AG10803 (cell line): ENCODE measurements around the gene CECR2.
"Not testable (repeated sequence)": the region's sequence is repeated elsewhere in the genome, so short reads cannot be mapped to it uniquely, and the experiment has no call there.

Experiments used
- DNase-seq: peaks from one replicate; pipeline ENCODE4 v3.0.0; 2010; ENCODE audit warnings: low read depth
- H3K4me3 ChIP-seq: 2 replicates; pipeline ENCODE4 v1.5.1; 2011; ENCODE audit warnings: mild to moderate bottlenecking, low read length, control low read depth
- TF ChIP-seq, protein P1 (sequence below): conservative IDR thresholded peaks from 2 replicates; pipeline ENCODE4 v1.5.1; 2011; ENCODE audit warnings: mild to moderate bottlenecking, low read length, control low read depth, inconsistent platforms

CECR2 gene

DNA sequence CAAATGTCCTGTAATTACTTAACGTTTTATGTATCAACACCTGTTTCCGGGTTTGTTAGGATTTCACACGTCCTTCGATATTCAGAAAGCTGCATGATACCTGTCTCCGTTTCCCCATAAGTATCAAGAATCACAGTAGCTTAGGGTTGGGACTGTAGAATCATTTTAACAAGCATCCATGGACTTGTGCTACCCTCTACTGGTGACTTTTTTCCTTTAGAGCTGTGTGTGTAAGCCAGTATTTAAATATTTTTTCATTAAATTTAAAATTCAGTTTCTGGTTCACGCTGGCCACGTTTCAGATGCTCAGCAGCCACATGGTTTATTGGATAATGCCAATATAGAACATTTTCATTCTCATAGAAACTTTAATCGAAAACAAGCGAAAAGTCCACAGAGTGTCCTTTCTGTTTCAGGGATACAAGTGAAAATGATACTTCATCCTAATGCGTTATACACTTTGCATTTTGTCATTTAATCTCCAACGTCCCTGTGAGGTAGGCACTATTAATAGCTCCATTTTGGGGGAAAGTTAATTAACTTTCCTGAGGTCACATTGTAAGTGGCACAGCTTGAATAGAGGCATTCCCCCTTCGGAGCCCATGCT is 132.5 kb downstream of the CECR2 start:
- TF ChIP-seq, protein P1, sequence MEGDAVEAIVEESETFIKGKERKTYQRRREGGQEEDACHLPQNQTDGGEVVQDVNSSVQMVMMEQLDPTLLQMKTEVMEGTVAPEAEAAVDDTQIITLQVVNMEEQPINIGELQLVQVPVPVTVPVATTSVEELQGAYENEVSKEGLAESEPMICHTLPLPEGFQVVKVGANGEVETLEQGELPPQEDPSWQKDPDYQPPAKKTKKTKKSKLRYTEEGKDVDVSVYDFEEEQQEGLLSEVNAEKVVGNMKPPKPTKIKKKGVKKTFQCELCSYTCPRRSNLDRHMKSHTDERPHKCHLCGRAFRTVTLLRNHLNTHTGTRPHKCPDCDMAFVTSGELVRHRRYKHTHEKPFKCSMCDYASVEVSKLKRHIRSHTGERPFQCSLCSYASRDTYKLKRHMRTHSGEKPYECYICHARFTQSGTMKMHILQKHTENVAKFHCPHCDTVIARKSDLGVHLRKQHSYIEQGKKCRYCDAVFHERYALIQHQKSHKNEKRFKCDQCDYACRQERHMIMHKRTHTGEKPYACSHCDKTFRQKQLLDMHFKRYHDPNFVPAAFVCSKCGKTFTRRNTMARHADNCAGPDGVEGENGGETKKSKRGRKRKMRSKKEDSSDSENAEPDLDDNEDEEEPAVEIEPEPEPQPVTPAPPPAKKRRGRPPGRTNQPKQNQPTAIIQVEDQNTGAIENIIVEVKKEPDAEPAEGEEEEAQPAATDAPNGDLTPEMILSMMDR, result peak; percentile 75
- peak; percentile 65 for DNase-seq
- H3K4me3 ChIP-seq, result no peak overlapping the region

DNA sequence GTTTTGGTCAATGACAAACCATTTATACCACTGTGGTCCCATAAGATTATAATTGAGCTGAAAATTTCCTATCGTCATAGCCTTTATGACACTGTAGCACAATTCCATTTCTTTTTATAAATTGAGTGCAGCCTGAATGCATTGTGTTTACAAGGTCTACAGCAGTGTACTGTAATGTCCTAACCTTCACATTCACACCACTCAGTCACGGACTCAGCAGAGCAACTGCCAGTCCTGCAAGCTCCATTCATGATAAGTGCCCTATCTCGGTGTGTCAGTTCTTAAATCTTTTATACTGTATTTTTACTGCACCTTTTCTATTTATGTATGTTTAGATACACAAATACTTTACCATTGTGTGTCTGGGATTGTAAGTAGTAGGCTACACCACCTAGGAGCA is 138.8 kb downstream of the CECR2 start:
- DNase-seq, result no peak
- TF ChIP-seq, protein P1, result no peak
- H3K4me3 ChIP-seq, result no peak overlapping the region

DNA sequence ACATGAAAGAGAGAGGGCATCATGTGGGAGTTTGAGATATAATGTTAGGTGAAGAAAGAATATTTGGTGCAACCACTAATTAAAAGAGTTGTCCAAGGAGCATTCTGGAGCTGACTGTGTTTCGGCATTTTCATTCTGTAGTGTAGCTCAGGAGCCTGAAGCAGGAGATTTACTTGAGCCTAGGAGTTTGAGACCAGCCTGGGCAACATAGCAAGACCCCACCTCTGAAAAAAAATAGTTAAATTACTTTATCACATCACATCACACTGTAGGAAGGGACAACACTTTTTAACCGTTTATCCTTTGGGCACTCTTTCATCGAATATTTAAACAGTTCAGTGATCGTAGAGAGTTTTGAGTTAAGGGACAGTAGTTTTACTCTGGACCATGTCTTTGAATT is 143.7 kb downstream of the CECR2 start:
- no peak overlapping the region for H3K4me3 ChIP-seq
- TF ChIP-seq, protein P1, result no peak
- DNase-seq, result no peak

DNA sequence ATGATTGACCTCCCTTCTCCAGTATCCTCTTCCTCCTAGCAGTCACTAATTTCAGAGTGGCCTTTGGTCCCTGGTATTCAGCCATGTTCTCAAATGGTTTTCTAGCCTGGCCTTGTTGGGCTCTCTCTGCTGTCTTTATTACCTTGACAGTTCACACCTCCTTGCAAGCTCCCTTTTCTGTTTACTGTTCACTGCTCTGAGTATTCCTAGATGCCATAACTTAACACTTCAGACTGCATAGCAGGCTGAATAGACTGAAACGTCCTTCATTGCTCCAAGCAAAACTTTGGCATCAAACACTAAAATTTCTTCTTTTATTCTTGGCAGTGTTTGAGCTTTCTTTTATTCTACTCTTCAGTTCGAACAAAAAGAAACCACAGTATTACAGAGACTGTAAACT is 144.4 kb downstream of the CECR2 start:
- H3K4me3 ChIP-seq, result no peak overlapping the region
- TF ChIP-seq, protein P1, result no peak
- no peak for DNase-seq

DNA sequence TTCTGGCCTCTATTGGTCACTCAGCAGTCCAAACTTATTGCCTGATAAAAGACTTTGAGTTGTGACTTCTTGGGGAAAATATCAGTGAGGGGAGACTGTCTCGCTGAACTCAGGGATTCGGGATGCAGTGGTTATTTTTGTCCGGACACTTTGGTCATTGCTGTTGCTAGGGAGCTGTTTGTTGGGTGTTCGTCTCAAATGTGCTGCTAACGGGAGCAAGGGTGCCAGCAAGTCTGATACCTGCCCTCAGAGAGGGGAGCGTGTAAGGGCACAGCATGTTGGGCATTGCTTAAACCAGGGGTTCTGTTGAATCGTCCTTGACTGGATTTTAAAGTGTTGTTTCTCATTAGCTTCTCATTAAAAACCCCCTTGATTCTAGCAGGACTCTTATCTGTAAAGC is 144.8 kb downstream of the CECR2 start:
- DNase-seq, result no peak
- H3K4me3 ChIP-seq, result no peak overlapping the region
- TF ChIP-seq, protein P1, result no peak

DNA sequence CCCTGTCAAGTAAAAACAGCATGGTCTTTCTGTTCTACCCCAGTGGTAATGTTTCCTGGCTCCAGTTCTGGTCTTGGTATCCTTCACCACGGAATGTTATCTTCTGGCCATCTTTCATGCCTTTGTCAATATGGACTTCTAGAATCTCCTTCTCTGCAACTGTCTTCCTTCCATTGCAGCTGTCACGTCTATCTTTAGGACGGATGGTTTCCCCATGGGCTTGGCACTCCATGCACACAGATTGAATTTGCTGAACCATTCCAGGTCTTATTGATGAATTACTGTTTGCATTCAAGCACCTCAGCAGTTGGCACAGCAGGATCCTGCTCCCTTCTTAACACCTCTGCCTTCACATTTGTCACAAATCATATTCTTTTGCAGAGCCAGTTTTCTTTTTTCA is 149.1 kb downstream of the CECR2 start:
- DNase-seq, result no peak
- H3K4me3 ChIP-seq, result no peak overlapping the region
- TF ChIP-seq, protein P1, result no peak

DNA sequence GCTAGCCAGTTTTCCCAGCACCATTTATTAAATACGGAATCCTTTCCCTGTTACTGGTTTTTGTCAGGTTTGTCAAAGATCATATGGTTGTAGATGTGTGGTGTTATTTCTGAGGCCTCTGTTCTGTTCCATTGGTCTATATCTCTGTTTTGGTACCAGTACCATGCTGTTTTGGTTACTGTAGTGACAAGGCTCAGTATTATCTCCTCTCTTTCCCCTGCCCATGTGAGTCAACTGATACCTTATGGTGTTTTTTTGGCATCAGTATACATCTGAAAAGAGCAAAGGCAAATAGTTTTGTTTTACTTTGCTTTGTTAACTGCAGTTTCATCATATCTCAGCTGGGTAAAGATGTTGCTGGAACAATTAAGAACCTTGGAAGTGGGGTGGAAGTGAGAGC is 152.7 kb downstream of the CECR2 start:
- H3K4me3 ChIP-seq, DNase-seq: not testable (repeated sequence)

DNA sequence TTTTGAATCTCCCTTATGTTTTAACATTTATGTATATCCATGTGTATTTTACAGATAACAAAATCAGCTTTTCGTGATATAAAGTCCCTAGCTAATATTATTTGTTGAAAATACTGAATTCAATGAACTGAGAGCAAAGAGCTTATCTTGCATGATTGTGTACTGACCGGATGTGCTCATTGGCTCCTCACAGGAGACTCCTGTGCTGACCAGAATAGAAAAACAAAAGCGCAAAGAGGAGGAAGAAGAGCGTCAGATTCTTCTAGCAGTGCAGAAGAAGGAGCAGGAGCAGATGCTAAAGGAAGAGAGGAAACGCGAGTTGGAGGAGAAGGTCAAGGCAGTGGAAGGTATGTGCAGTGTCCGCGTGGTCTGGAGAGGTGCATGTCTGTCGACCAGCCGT is 154.7 kb downstream of the CECR2 start:
- TF ChIP-seq, protein P1, result no peak
- H3K4me3 ChIP-seq, result no peak overlapping the region
- no peak for DNase-seq
